Stomach (tissue), 9 donors: ENCODE results near the gene IMP4. TPM values are rescaled to one million over a fixed set of nuclear protein-coding genes. Genes with fewer than 3 reads are reported as not detected.
"Not testable (repeated sequence)": the region's sequence is repeated elsewhere in the genome, so short reads cannot be mapped to it uniquely, and the experiment has no call there.

Experiments
- DNase-seq, 2 donors: peaks; one replicate each; pipeline versions ENCODE4 v3.0.0 to v3.0.0-alpha.2; 2013 to 2019
- H3K27ac ChIP-seq, 5 donors: fragments of 200-600 bp in 4 of 5; sonication (generic) in 4 of 5; one replicate each; pipeline ENCODE4 v1.5.1; 2013 to 2019; ENCODE audit warnings: mild to moderate bottlenecking in 1 of 5, moderate library complexity in 1 of 5
- H3K27me3 ChIP-seq, 3 donors: fragments of 200-600 bp; sonication (generic); one replicate each; pipeline ENCODE4 v1.5.1; 2017 to 2019; ENCODE audit warnings: mixed run types in 1 of 3
- H3K36me3 ChIP-seq, 4 donors: fragments of 200-600 bp; sonication (generic); 1 replicate in 3 of 4; 2 replicates in 1 of 4; pipeline ENCODE4 v1.5.1; 2016 to 2019
- H3K4me1 ChIP-seq, 4 donors: fragments of 200-600 bp; sonication (generic); one replicate each; pipeline ENCODE4 v1.5.1; 2016 to 2019
- H3K4me3 ChIP-seq, 4 donors: fragments of 200-600 bp; sonication (generic) in 3 of 4; one replicate each; pipeline ENCODE4 v1.5.1; 2016 to 2019; ENCODE audit warnings: mild to moderate bottlenecking in 1 of 4
- H3K9me3 ChIP-seq, 4 donors: fragments of 200-600 bp; sonication (generic); one replicate each; pipeline ENCODE4 v1.5.1; 2016 to 2019
- EP300 ChIP-seq: sonication (generic); formaldehyde crosslinking; IDR thresholded peaks from one replicate; pipeline ENCODE4 v1.6.1; 2017; ENCODE audit warnings: antibody characterized with exemption
- POLR2A ChIP-seq, 4 donors: fragments of 450-650 bp; IDR thresholded peaks; one replicate each; pipeline ENCODE4 v1.6.1; 2016; ENCODE audit warnings: antibody characterized with exemption in 4 of 4, control low read depth in 2 of 4, mild to moderate bottlenecking in 1 of 4, moderate library complexity in 1 of 4
- POLR2AphosphoS5 ChIP-seq, 3 donors: sonication (generic); formaldehyde crosslinking; IDR thresholded peaks; one replicate each; pipeline ENCODE4 v1.6.1; 2016; ENCODE audit warnings: antibody characterized with exemption in 3 of 3
- WGBS, 5 donors: extraction: QIAGEN DNeasy Blood & Tissue Kit in 3 of 5; methylation state at CpG; one replicate each; pipeline versions ENCODE4 v1.1.5 to v1.1.7; 2013 to 2018; 5-methylcytosine and 5-hydroxymethylcytosine counted together
- intact Hi-C: fragments of 100-400 bp; cut with DNase I; formaldehyde crosslinking; loops from one replicate; pipeline ENCODE4 v1.15.1; 2023; ENCODE audit warnings: low total_unique reads
- polyA plus RNA-seq, 3 donors: library from polyadenylated mRNA; stranded (reverse); fragments of 200-250 nt; gene quantifications; one replicate each; pipeline ENCODE4 v1.2.3, GENCODE V29; 2013
- total RNA-seq, 5 donors: library from RNA; depleted of rRNA; stranded (reverse); fragments of >200 nt; gene quantifications; one replicate each; pipeline versions ENCODE4 v1.1.0 to v1.2.3, GENCODE V29; 2014 to 2016
- TF ChIP-seq, protein P1 (sequence below), 7 experiments: fragments of 450-650 bp in 4 of 7; fragments of 200-600 bp in 3 of 7; sonication (generic) in 3 of 7; IDR thresholded peaks; one replicate each; pipeline ENCODE4 v1.5.1; 2016 to 2019; ENCODE audit warnings: antibody characterized with exemption in 7 of 7, control low read depth in 2 of 7, mild to moderate bottlenecking in 1 of 7
- donor health status: healthy with polysubstance abuse.
- donor health status: Bipolar disorder and iron deficiency.
- donor health status: healthy.

The IMP4 gene
- total and polyA plus RNA-seq, 8 donors: 14.2 to 128 (median 71.2) TPM

DNA sequence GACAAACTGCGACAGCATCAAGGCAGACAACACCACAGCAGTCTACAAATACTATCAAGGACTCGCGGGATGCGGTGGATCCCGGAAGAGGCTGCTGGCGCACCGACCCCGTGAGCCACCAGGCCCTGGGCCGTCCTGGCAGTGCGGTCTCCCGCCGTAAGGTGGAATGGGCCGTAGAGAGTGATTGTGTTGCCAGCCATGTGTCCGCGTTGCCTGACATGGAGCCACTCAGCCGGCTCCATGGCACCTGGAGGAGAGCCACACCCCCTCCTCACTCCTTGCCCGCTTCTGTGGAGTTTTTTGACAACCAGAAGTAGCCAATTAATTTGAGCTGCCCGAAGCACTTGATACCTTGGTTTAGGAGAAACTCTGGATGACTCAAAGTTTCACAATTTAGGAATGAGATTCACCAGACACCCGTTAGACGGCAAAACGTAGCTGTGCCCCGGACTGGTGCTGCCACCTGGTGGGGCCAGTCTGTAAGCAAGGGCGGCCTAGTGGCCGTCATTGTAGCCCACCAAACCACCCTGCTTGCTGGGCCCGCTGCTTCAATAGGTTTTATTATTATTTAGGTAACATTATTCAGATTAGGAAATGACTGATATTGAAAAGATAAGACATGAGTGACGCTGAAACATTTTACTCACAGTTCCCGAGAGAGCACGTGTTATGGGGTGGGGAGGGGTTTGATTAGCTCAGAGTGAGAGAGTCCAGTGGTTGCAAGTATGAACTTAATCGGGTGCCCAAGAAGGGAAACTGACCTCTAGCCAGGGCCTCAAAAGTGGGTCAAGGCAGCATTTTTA lies 10.2 kb upstream of the IMP4 start:
- TF ChIP-seq, protein P1, sequence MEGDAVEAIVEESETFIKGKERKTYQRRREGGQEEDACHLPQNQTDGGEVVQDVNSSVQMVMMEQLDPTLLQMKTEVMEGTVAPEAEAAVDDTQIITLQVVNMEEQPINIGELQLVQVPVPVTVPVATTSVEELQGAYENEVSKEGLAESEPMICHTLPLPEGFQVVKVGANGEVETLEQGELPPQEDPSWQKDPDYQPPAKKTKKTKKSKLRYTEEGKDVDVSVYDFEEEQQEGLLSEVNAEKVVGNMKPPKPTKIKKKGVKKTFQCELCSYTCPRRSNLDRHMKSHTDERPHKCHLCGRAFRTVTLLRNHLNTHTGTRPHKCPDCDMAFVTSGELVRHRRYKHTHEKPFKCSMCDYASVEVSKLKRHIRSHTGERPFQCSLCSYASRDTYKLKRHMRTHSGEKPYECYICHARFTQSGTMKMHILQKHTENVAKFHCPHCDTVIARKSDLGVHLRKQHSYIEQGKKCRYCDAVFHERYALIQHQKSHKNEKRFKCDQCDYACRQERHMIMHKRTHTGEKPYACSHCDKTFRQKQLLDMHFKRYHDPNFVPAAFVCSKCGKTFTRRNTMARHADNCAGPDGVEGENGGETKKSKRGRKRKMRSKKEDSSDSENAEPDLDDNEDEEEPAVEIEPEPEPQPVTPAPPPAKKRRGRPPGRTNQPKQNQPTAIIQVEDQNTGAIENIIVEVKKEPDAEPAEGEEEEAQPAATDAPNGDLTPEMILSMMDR (IDR thresholded peaks at IDR 0.05): peak in 5 of 7 experiments; percentile 78 to 90 (median 85)
- TF ChIP-seq POLR2AphosphoS5 (IDR thresholded peaks at IDR 0.05) (peak in 1 of 3 donors; percentile 59), EP300 (no peak)
- intact Hi-C loops: loop anchor here (10.0 kb wide), 1 partner anchor 148 kb away; the partner anchor contains the start of genes MZT2B and SMPD4
- no peaks in the 10 kb centered on the region for H3K36me3 ChIP-seq
- DNase-seq: peak; percentile 69 to 91
- no peaks in the 10 kb centered on the region for H3K9me3 ChIP-seq
- peaks cover 0 to 20% (median 19%) of the 10 kb centered on the region in 4 donors for H3K4me1 ChIP-seq
- no peak overlapping the region for H3K27ac ChIP-seq
- H3K4me3 ChIP-seq: peak overlapping the region in 3 of 4 donors; percentile 0 to 31 (median 18)
- H3K27me3 ChIP-seq: peaks cover 0 to 40% (median 0%) of the 10 kb centered on the region in 3 donors
- 19 to 29% (median 21%) methylated on average over 24 to 29 of the region's 29 CpGs for WGBS, 5 donors

DNA sequence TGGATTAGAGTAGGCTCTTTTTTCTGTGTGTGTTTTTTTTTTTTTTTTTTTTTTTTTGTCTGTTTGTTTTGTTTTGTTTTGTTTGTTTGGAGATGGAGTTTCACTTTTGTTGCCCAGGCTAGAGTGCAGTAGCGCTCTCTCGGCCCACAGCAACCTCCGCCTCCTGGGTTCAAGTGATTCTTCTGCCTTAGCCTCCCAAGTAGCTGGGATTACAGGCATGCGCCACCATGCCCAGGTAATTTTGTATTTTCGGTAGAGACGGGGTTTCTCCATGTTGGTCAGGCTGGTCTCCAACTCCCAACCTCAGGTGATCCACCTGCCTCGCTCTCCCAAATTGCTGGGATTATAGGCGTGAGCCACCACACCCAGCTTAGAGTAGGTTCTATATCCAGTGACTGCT lies 9.4 kb upstream of the IMP4 start:
- Histone ChIP-seq H3K27me3 (peaks cover 0 to 32% (median 0%) of the 10 kb centered on the region in 3 donors), H3K4me1 (peaks cover 0 to 22% (median 18%) of the 10 kb centered on the region in 4 donors)
- intact Hi-C loops: loop anchor here (10.0 kb wide), 1 partner anchor 148 kb away; the partner anchor contains the start of genes MZT2B and SMPD4
- H3K36me3 ChIP-seq, H3K9me3 ChIP-seq, H3K27ac ChIP-seq, DNase-seq, H3K4me3 ChIP-seq: not testable (repeated sequence)
- WGBS, 5 donors: 72 to 86% (median 79%) methylated on average over 8 of the region's 8 CpGs

DNA sequence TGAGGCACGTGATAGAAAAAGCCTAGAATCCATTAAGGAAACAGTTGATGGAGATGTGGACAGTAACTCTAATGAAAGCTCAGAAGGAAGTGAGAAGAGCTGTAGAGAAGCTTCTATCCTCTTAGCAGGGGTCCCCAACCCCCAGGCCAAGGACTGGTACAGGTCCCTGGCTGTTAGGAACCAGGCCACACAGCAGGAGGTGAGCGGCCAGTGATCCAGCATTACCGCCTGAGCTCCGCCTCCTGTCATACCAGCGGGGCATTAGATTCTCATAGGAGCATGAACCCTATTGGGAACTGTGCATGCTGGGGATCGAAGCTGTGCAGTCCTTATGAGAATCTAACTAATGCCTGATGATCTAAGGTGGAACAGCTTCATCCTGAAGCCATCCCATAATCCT lies 8.7 kb upstream of the IMP4 start:
- Histone ChIP-seq H3K4me1 (peaks cover 0 to 22% (median 18%) of the 10 kb centered on the region in 4 donors), H3K36me3 (peaks cover 6 to 14% (median 9%) of the 10 kb centered on the region in 4 donors), H3K27ac (no peak overlapping the region), H3K9me3 (no peaks in the 10 kb centered on the region), H3K27me3 (peaks cover 0 to 27% (median 0%) of the 10 kb centered on the region in 3 donors), H3K4me3 (no peak overlapping the region)
- 68 to 79% (median 72%) methylated on average over 3 to 6 of the region's 6 CpGs for WGBS, 5 donors
- no peak for DNase-seq
- intact Hi-C loops: loop anchor here (10.0 kb wide), 1 partner anchor 149 kb away; the partner anchor contains the start of genes MZT2B and SMPD4
- TF ChIP-seq POLR2A (IDR thresholded peaks at IDR 0.05): no peak
- TF ChIP-seq, protein P1 (IDR thresholded peaks at IDR 0.05): no peak

DNA sequence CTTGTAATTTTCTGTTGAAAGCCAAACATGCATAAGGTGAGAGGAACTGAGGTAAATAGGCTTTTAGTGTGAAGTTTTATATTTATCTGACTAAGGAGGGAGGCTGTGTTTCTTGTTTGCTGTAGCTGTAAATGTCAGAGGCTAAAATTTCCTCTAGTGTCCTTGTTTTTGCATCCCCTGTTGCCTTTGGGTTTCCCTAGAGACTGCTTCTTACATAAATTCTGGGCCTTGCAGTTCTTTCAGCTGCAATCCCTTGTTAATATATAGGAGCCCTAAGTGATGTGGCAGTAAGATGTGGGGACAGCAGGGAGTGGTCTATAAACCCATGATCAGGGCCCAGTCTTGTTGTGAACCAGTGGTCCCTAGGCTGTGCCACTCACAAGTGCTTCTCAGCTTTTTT lies 7.5 kb upstream of the IMP4 start:
- no peak for DNase-seq
- Histone ChIP-seq H3K4me3 (no peak overlapping the region), H3K4me1 (peaks cover 0 to 26% (median 18%) of the 10 kb centered on the region in 4 donors), H3K27ac (no peak overlapping the region), H3K36me3 (peaks cover 8 to 26% (median 21%) of the 10 kb centered on the region in 4 donors), H3K9me3 (no peaks in the 10 kb centered on the region), H3K27me3 (peaks cover 0 to 20% (median 0%) of the 10 kb centered on the region in 3 donors)
- intact Hi-C loops: loop anchor here (10.0 kb wide), 1 partner anchor 150 kb away; the partner anchor contains the start of genes MZT2B and SMPD4
- TF ChIP-seq POLR2AphosphoS5 (IDR thresholded peaks at IDR 0.05): no peak
- no peak for TF ChIP-seq POLR2A (IDR thresholded peaks at IDR 0.05)
- no peak for TF ChIP-seq EP300
- TF ChIP-seq, protein P1 (IDR thresholded peaks at IDR 0.05): no peak
